ENCODE results near the gene EP400.
"Not testable (repeated sequence)": the region's sequence is repeated elsewhere in the genome, so short reads cannot be mapped to it uniquely, and the experiment has no call there.

EP400 gene

DNA sequence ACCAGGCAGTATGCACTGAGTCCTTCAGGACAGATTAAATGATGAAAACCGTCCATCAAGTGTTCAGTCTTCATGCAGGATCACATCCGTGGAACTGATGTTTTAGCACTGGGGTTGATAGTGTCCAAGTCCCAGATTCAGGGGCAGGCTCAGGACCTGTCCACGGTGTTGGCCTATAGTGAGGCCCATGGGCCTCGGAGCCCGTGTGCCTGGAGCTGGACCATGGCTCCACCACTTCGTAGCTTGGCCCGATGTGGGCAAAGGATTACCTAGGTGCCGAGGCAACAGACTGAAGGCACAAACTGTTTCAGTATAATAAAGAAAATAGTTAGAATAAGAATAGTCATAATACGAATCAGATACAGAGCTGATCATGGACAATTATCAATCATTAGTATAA is 152.6 kb downstream of the EP400 start:
- no peaks in the 10 kb centered on the region for H4K20me1 ChIP-seq (ENCODE audit: control insufficient read depth, insufficient read depth, low read depth, low read length)
- H3F3A ChIP-seq (ENCODE audit: control insufficient read depth, insufficient read depth) = no peaks in the 10 kb centered on the region
- no peak overlapping the region for H3K4me2 ChIP-seq (ENCODE audit: low read length)
- H3K27ac ChIP-seq (ENCODE audit: low read depth, low read length) = no peak overlapping the region
- H3K4me3 ChIP-seq (ENCODE audit: low read length) = no peak overlapping the region
- no peaks in the 10 kb centered on the region for H3K27me3 ChIP-seq (ENCODE audit: control insufficient read depth, low read length)
- H3K9me3 ChIP-seq (ENCODE audit: control insufficient read depth, insufficient read depth, low read length) = no peaks in the 10 kb centered on the region
- H3K79me2 ChIP-seq (ENCODE audit: control insufficient read depth, low read length) = peaks cover 19% of the 10 kb centered on the region
- no peak for TF ChIP-seq EZH2phosphoT487 (IDR thresholded peaks at IDR 0.05; ENCODE audit: borderline replicate concordance, low read length)
- TF ChIP-seq, protein P1, sequence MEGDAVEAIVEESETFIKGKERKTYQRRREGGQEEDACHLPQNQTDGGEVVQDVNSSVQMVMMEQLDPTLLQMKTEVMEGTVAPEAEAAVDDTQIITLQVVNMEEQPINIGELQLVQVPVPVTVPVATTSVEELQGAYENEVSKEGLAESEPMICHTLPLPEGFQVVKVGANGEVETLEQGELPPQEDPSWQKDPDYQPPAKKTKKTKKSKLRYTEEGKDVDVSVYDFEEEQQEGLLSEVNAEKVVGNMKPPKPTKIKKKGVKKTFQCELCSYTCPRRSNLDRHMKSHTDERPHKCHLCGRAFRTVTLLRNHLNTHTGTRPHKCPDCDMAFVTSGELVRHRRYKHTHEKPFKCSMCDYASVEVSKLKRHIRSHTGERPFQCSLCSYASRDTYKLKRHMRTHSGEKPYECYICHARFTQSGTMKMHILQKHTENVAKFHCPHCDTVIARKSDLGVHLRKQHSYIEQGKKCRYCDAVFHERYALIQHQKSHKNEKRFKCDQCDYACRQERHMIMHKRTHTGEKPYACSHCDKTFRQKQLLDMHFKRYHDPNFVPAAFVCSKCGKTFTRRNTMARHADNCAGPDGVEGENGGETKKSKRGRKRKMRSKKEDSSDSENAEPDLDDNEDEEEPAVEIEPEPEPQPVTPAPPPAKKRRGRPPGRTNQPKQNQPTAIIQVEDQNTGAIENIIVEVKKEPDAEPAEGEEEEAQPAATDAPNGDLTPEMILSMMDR (IDR thresholded peaks at IDR 0.05; ENCODE audit: low read depth, low read length, poor library complexity, severe bottlenecking) = no peak
- no peaks in the 10 kb centered on the region for H3K9me2 ChIP-seq (replicated peaks; ENCODE audit: control insufficient read depth, low read length)
- peaks cover 20% of the 10 kb centered on the region for H3K36me3 ChIP-seq (ENCODE audit: control insufficient read depth, low read length)
- H3K4me1 ChIP-seq (ENCODE audit: control insufficient read depth, low read length) = no peaks in the 10 kb centered on the region

DNA sequence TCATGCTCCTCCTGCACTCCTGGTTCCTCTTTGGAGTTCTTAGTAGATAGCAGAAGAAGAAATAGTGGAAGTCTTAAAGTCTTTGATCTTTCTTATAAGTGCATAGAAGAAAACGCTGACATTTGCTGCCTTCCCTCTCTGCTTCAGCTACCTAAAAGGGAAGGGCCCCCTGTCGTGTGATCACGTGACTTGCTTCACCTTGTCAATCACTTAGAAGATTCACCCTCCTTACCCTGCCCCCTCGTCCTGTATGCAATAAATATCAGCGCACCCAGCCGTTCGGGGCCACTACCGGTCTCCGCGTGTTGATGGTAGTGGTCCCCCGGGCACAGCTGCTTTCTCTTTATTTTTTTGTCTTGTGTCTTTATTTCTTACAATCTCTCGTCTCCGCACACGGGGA is 153.3 kb downstream of the EP400 start:
- H3K9me2 ChIP-seq (replicated peaks; ENCODE audit: control insufficient read depth, low read length); H3K4me2 ChIP-seq (ENCODE audit: low read length); H3K27ac ChIP-seq (ENCODE audit: low read depth, low read length); H3K27me3 ChIP-seq (ENCODE audit: control insufficient read depth, low read length); H3F3A ChIP-seq (ENCODE audit: control insufficient read depth, insufficient read depth); H3K9me3 ChIP-seq (ENCODE audit: control insufficient read depth, insufficient read depth, low read length); H3K4me1 ChIP-seq (ENCODE audit: control insufficient read depth, low read length); H4K20me1 ChIP-seq (ENCODE audit: control insufficient read depth, insufficient read depth, low read depth, low read length); H3K4me3 ChIP-seq (ENCODE audit: low read length): not testable (repeated sequence)
- Histone ChIP-seq H3K36me3 (ENCODE audit: control insufficient read depth, low read length) (peaks cover 24% of the 10 kb centered on the region), H3K79me2 (ENCODE audit: control insufficient read depth, low read length) (peaks cover 16% of the 10 kb centered on the region)

DNA sequence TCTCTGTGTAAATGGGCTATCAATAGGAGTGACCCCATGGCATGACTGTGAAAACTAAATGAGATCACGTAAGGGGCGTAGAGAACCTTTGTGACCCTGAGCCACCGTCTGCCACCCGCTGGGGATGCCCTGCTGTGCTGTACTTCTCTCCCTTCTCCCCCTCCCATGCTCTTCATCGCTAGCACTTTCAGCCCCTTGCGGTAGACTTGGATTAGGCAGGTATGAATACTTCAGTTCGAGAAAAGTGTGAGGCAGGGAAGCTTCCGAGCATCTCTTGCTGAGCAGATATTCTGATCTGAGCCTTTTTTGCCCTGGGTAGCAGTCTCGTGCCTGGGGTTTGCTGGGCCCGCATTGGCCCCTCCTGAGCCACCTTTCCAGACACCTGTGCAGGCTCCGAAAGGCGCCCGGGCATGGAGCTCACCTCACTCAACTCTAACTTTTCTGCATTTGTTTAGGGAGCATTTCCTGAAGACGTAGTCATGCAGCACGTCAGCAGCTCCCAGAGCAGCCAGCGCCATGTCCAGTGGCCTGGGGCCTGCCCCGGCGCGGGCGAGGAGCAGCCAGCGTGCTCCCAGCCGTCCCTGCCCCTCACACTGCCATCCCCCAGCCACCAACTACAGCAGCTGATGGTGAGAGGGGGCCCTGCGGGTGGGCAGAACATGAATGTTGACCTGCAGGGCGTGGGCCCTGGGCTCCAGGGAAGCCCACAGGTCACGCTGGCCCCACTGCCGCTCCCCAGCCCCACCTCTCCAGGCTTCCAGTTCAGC is 154.0 kb downstream of the EP400 start:
- H3K9me2 ChIP-seq (replicated peaks; ENCODE audit: control insufficient read depth, low read length) = no peaks in the 10 kb centered on the region
- no peaks in the 10 kb centered on the region for H3K27me3 ChIP-seq (ENCODE audit: control insufficient read depth, low read length)
- H3K4me3 ChIP-seq (ENCODE audit: low read length) = no peak overlapping the region
- H3K9me3 ChIP-seq (ENCODE audit: control insufficient read depth, insufficient read depth, low read length) = no peaks in the 10 kb centered on the region
- H4K20me1 ChIP-seq (ENCODE audit: control insufficient read depth, insufficient read depth, low read depth, low read length) = no peaks in the 10 kb centered on the region
- no peak overlapping the region for H3K27ac ChIP-seq (ENCODE audit: low read depth, low read length)
- no peaks in the 10 kb centered on the region for H3K4me1 ChIP-seq (ENCODE audit: control insufficient read depth, low read length)
- H3K79me2 ChIP-seq (ENCODE audit: control insufficient read depth, low read length) = peaks cover 16% of the 10 kb centered on the region
- H3K4me2 ChIP-seq (ENCODE audit: low read length) = no peak overlapping the region
- TF ChIP-seq EZH2phosphoT487 (IDR thresholded peaks at IDR 0.05; ENCODE audit: borderline replicate concordance, low read length) = no peak
- TF ChIP-seq, protein P1 (IDR thresholded peaks at IDR 0.05; ENCODE audit: low read depth, low read length, poor library complexity, severe bottlenecking) = no peak
- peaks cover 30% of the 10 kb centered on the region for H3K36me3 ChIP-seq (ENCODE audit: control insufficient read depth, low read length)
- no peaks in the 10 kb centered on the region for H3F3A ChIP-seq (ENCODE audit: control insufficient read depth, insufficient read depth)

DNA sequence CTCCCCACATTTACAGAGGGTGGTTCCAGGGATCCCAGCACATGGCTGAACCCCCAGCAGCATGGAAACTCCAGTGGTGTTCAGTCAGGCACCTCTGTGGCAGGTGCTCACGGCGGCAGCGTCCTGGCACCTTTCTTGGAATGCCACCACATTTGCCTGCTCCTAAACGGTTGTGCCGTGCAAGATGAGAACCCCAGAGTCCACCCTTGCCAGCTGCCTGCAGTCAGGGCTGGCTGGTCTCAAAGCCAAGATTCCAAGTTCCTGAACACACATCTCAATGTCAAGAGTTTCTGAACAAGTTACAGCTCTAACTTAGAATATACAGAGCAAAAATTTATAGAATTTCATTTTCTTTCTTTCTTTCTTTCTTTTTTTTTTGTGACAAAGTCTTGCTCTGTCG is 155.7 kb downstream of the EP400 start:
- Histone ChIP-seq H3K9me2 (replicated peaks; ENCODE audit: control insufficient read depth, low read length) (no peaks in the 10 kb centered on the region), H3K27ac (ENCODE audit: low read depth, low read length) (no peak overlapping the region), H3F3A (ENCODE audit: control insufficient read depth, insufficient read depth) (no peaks in the 10 kb centered on the region), H3K27me3 (ENCODE audit: control insufficient read depth, low read length) (no peaks in the 10 kb centered on the region), H4K20me1 (ENCODE audit: control insufficient read depth, insufficient read depth, low read depth, low read length) (no peaks in the 10 kb centered on the region), H3K4me1 (ENCODE audit: control insufficient read depth, low read length) (no peaks in the 10 kb centered on the region), H3K9me3 (ENCODE audit: control insufficient read depth, insufficient read depth, low read length) (no peaks in the 10 kb centered on the region), H3K4me2 (ENCODE audit: low read length) (no peak overlapping the region), H3K79me2 (ENCODE audit: control insufficient read depth, low read length) (peaks cover 7% of the 10 kb centered on the region), H3K4me3 (ENCODE audit: low read length) (no peak overlapping the region), H3K36me3 (ENCODE audit: control insufficient read depth, low read length) (peaks cover 34% of the 10 kb centered on the region)
- no peak for TF ChIP-seq EZH2phosphoT487 (IDR thresholded peaks at IDR 0.05; ENCODE audit: borderline replicate concordance, low read length)
- TF ChIP-seq, protein P1 (IDR thresholded peaks at IDR 0.05; ENCODE audit: low read depth, low read length, poor library complexity, severe bottlenecking) = no peak
